Measurements from ENCODE around the gene DIMT1. TPM values are rescaled to one million over a fixed set of nuclear protein-coding genes. Genes with fewer than 3 reads are reported as not detected.

The DIMT1 gene
- total RNA-seq, 4 donors from 2014 or later: 13.5 to 28.3 (median 21.4) TPM

- TF ChIP-seq POLR2A (IDR thresholded peaks at IDR 0.05): no peak
- TF ChIP-seq CTCF (IDR thresholded peaks at IDR 0.05 in 4 of 5, conservative IDR thresholded peaks at IDR 0.05 in 1 of 5): no peak
- Histone ChIP-seq H3K4me3 (no peak overlapping the region), H3K36me3 (no peaks in the 10 kb centered on the region), H3K27me3 (no peaks in the 10 kb centered on the region), H3K4me1 (no peaks in the 10 kb centered on the region), H3K27ac (no peak overlapping the region), H3K9me3 (no peaks in the 10 kb centered on the region)
- ATAC-seq (no peak), DNase-seq (no peak)
- intact Hi-C loops (cut with DNase I; ENCODE audit: low total_unique reads): no loop called here
- in situ Hi-C loops (cut with MboI; ENCODE audit: low sequenced_read_pairs in 4 of 4): no loop called here
These were observed 61.8 kb downstream of the DIMT1 start for GRCh38 chr5:62341783-62342475.

- ATAC-seq: no peak
- Histone ChIP-seq H3K9me3 (no peaks in the 10 kb centered on the region), H3K36me3 (no peaks in the 10 kb centered on the region), H3K4me3 (no peak overlapping the region), H3K27ac (no peak overlapping the region), H3K4me1 (no peaks in the 10 kb centered on the region), H3K27me3 (no peaks in the 10 kb centered on the region)
- intact Hi-C loops (cut with DNase I; ENCODE audit: low total_unique reads) (no loop called here), in situ Hi-C loops (cut with MboI; ENCODE audit: low sequenced_read_pairs in 4 of 4) (no loop called here)
- no peak for DNase-seq
- TF ChIP-seq CTCF (IDR thresholded peaks at IDR 0.05 in 4 of 5, conservative IDR thresholded peaks at IDR 0.05 in 1 of 5) (no peak), POLR2A (IDR thresholded peaks at IDR 0.05) (no peak)
These were observed 62.7 kb downstream of the DIMT1 start for GRCh38 chr5:62340979-62341378.

GRCh38 chr5:62340392-62340791 lies 63.3 kb downstream of the DIMT1 start:
- no peaks in the 10 kb centered on the region for H3K9me3 ChIP-seq
- intact Hi-C loops (cut with DNase I; ENCODE audit: low total_unique reads): no loop called here
- no peaks in the 10 kb centered on the region for H3K27me3 ChIP-seq
- no peaks in the 10 kb centered on the region for H3K4me1 ChIP-seq
- H3K36me3 ChIP-seq: no peaks in the 10 kb centered on the region
- no peak overlapping the region for H3K27ac ChIP-seq
- no peak for ATAC-seq
- in situ Hi-C loops (cut with MboI; ENCODE audit: low sequenced_read_pairs in 4 of 4): no loop called here
- H3K4me3 ChIP-seq: no peak overlapping the region
- TF ChIP-seq POLR2A (IDR thresholded peaks at IDR 0.05): no peak
- peak in 1 of 5 experiments; percentile 10 for TF ChIP-seq CTCF (IDR thresholded peaks at IDR 0.05 in 4 of 5, conservative IDR thresholded peaks at IDR 0.05 in 1 of 5)
- no peak for DNase-seq

Other genes starting within 250 kb of the DIMT1 start
- gene KIF2A, start 97.7 kb downstream of the DIMT1 start, total RNA-seq: 10 to 100 TPM in 3 of 4 donors, 1 to 10 TPM in 1; 7.5 to 14.2 (median 11.8) TPM
- 10 to 100 TPM; 15.5 to 36.0 (median 20.1) TPM for gene IPO11, start 8.9 kb upstream of the DIMT1 start, total RNA-seq
- 1 to 10 TPM in 1 of 4 donors, under 1 TPM in 2, not detected in 1; 0.13 to 1.4 (median 0.80) TPM for gene LRRC70, start 174.9 kb upstream of the DIMT1 start, total RNA-seq

All from gastrocnemius medialis (tissue), 4 donors.